ENCODE measurements around the gene RASGRP1.

Gene RASGRP1

DNA sequence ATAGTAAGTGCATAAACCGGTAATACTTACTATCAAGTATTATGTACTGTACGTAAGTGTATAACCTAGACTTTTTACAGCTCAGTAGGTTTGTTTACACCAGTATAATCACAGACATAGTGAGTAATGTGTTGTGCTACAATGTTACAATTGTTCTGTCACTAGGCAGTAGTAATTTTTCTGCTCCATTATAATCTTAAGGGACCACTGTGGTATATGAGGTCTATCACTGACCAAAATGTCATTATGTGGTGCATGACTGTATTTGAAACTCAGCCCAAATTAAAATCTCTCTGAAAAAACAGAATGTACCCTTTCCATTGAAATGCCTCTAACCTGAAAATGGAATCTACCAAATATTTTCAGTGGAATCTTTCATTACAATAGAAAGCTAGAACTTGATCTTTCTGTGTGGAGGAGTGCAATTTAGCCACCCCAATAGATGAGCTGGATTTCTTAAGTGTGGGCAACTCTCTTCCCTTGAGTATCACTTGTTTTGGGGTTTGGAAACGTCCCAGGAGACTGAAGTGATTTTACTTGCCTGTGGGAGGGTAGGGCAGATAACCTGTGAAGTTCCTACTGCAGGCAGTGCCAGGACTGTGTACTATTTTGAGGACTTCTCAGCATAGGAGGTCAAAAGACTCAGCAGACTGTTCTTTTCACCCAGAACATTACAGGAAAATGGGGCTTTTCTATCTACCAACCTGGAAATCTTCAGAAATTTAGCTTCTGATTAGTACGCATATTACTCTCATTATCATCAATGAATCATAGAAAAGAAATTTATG, 59.7 kb downstream of the RASGRP1 start:
- DNase-seq (ENCODE audit: low read depth): no peak

DNA sequence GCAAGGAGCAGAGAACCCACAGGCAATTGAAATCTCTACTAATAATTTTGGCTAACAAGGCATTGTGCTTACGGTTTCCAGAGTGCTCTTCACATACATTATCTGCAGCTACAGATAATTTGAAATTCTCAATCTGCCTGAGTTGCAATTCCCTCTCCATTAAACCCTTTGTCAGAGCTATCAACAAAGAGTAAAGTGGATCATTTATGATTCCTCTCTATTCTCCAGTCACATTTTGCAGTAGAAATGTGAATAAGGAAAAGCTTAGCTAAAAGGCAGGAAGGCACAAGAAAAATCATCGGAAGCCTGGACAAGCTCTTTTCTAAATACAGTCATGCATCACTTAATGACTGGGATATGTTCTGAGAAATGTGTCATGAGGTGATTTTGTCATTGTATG, 61.1 kb downstream of the RASGRP1 start:
- no peak for DNase-seq (ENCODE audit: low read depth)

DNA sequence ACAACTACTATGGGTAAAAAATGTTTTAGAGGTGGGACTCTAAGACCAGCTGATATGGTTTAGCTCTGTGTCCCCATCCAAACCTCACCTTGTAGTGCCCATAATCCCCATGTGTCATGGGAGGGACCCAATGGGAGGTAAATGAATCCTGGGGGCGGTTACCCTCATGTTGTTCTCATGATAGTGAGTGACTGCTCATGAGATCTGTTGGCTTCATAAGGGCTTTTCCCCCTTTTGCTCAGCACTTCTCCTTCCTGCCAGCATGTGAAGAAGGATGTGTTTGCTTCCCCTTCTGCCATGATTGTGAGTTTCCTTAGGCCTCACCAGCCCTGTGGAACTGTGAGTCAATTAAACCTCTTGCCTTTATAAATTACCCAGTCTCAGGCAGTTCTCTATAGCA, 65.0 kb downstream of the RASGRP1 start:
- DNase-seq (ENCODE audit: low read depth): no peak

DNA sequence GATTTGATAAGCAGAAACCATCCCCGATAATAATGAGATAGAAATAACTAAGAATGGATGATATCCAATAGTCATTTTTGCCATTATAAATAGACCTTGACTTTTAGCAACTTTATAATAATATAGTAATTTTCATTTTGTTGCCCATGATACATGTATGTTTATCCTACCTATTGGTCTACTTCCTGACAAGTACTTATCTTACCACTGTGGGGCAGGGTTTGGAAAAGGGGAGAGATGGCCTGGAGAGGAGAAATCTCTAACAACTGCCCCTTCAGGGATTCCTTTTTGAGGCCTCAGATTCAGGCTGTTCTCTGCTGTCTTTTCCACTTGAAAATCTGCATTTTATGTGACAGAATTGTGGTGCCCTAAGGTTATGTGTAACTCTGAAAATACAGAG, 68.5 kb downstream of the RASGRP1 start:
- no peak for DNase-seq (ENCODE audit: low read depth)

DNA sequence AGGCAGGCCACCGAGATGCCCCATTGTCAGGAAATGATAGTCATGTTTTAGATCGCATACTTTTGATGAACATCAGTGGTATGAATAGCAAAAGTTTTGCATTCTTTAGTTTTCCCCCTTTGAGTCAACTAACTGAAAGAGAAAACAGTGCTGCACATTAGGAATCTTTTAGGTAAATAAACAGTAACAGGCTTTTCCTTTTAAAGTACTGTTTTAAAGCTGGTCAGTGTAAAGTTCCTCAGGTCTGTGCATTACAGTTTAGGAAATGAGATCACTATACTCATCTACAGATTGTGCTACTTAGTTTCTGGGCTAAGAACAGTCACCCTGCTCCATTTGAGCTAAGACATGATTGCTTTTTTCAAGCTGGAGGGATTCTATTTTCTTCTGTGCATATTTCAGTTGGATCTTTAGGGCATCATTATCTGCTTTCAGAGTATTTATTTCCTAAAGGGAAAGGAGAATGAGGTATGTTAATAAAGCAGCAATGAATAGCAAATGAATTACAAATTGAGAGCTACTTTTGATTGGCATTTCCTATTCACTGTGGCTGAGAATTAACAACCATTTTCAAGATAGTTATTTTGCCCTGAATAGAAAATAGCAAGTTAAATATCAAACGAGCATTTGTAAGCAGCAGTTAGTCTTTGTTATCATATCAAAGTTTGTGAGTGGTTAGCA, 74.2 kb downstream of the RASGRP1 start:
- DNase-seq (ENCODE audit: low read depth): no peak

DNA sequence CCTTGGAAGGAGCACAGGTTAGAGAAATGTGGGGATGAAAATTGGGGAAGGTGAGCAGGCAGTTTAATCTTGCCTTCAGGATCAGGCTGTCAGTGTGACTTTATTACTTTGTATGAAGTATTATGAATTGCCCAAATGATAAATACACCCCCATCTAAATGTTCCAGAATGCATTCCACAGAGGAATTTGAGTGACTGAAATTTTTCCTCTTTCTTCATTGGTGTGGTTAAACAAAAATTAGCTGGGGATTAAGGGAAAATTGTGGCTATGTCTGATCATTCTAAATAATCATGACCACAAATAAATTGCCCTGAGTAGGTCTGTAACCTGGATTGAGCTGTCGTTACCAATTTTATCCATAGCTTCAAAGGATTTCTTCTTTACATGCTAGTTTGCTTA, 77.2 kb downstream of the RASGRP1 start:
- DNase-seq (ENCODE audit: low read depth): no peak

DNA sequence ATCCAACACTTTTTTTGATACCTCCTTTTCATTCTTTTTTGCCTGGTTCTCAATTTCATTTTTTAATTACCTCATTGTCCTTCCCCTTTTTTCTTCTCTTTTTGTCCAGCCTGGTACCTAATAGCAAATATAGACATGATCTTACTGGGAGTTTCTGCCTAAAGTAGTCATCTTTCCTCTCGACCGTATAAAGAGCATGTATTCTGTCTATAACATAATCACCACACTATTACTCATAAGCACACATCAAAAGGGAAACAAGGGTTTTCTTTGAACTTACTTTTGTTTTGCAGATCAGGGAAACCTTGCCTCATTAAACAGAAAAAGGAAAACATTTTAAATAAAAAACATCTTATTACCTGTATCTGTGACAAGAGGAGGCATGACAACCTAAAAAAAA, 77.7 kb downstream of the RASGRP1 start:
- DNase-seq (ENCODE audit: low read depth): no peak

DNA sequence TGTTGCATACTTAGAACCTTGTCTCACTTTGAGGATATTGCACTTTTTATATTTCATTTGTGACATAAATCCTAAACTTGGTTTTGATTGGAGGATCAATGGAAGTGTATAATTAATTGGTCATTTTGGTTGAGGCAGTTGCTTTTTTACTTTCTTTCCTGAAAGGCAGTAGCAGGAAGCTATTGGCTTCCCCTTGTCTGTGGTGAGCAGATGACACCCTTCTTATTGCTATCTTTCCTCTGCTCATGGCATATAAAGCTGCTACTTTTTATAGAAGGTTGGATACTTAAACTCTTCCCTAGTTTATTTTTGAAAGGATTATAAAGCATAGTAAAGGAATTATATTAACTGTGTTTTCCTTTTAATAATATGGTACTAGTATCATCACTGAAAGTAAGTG, 82.0 kb downstream of the RASGRP1 start:
- DNase-seq (ENCODE audit: low read depth): no peak

DNA sequence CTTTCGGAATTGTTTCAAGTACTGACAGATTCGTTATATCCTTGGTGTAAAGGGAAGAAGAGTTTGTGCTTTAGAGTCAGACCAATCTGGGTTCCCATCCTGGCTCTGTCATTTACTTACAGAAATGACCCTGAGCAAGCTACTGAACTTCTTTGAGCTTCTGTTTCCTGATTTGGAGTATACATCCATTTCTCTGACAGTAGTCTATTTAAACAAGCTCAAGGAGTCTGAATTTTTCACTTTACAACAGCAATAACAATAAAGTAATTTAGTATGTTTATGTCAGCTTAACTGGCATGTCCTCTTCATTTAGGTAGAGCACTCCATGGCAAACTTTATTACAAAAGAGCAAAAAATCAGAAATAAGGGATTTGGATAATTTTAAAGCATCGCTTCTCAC, 82.9 kb downstream of the RASGRP1 start:
- no peak for DNase-seq (ENCODE audit: low read depth)

DNA sequence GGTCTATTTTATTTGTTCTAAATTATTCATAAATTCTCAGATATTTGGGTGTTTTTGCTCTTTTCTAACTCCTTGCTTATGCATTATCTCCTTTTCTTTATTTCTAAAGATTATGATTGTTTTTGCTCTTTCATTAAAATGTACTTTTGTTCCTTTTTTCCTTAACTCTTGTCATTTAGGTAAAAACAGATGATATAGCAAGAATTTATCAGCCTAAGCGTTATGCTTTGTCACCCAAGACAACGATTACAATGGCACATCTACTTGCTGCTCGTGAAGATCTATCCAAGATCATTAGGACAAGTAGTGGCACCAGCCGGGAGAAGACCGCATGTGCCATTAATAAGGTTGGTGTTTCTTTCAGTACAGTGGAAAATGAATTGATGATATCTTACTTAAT, 83.5 kb downstream of the RASGRP1 start:
- DNase-seq (ENCODE audit: low read depth): no peak

DNA sequence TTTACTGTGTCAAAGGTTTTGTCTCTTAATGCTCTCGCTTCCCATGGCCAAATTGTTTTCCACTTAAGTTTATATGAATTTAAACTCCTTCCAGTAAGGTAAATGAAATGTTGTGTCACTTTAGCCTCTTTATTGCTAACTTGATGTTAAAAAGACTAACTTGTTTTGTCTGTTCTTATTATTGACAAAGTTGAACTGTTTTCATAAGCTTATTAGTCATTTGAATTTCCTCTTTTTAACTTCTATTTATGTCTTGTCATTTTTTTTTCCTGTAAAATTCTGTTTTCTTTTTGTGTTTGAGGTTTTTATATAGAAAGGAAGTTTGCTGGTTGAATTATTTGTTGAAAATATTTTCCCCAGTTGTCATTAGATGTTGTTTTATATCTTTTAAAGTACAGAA, 84.9 kb downstream of the RASGRP1 start:
- no peak for DNase-seq (ENCODE audit: low read depth)

DNA sequence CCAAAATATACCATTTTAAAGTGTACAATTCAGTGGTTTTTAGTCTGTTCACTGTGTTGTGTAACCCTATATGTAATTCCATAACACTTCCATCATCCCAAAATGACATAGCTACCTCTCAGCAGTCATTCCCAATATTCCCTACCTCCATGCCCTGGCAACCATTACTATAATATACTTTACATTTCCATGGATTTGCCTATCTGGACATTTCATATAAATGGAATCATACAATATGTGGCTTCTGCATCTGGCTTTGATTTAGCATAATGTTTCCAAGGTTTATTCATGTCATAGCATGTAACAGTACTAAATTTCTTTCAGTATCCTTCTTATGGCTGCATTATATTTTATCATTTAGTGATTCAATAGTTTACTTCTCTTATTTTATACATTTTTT, 85.3 kb downstream of the RASGRP1 start:
- no peak for DNase-seq (ENCODE audit: low read depth)

DNA sequence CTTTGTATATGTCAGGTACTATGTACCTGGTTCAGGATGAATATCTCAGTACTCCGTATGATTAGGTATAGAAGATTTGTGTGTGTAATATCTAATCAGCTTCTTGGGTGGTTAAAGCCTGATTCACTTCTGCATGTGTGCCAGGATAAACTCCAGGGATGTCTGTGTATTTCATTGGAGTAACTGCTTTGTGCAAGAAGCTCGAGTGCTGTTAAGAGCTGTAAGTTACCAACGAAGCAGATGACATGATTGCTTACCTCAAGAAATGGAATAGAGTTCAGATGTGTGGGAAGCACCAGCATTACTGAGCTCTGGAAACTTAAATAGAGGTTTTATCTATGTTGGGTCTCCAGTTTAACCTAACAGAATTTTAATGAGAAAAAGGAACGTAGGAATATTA, 87.0 kb downstream of the RASGRP1 start:
- DNase-seq (ENCODE audit: low read depth): no peak

DNA sequence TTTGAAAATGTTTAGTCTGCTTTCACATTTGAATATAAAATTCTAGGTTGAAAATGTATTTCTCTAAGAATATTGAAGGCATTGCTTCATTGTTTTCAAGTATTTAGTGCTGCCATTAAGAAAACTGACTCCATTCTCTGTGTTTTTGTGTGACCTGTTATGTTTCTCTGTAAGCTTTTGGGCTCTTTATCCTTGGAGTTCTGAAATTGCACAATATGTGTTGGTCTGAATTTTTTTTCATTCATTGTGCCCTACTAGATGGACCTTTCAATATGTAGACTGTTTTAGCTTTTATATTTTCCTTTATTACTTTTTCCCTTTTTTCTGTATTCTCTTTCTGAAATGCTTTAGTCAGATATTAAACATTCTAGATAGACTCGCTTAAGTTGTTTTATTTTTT, 88.5 kb downstream of the RASGRP1 start:
- DNase-seq (ENCODE audit: low read depth): no peak

DNA sequence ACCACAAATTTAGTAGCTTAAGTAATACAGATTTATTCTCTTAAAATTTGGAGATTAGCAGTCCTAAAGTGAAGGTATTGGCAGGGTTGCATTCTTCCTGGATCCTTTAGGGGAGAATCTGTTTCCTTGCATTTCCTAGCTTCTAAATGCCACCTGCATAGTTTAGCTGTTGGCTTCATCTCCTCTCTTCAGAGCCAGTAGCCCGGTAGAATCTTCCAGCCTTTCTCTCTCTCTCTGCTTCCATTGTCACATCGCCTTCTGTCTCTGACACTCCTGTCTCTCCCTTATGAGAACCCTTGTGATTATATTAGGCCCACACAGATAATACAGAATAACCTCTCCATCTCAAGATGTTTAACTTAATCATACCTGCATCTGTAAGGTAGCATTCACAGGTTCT, 89.3 kb downstream of the RASGRP1 start:
- no peak for DNase-seq (ENCODE audit: low read depth)

DNA sequence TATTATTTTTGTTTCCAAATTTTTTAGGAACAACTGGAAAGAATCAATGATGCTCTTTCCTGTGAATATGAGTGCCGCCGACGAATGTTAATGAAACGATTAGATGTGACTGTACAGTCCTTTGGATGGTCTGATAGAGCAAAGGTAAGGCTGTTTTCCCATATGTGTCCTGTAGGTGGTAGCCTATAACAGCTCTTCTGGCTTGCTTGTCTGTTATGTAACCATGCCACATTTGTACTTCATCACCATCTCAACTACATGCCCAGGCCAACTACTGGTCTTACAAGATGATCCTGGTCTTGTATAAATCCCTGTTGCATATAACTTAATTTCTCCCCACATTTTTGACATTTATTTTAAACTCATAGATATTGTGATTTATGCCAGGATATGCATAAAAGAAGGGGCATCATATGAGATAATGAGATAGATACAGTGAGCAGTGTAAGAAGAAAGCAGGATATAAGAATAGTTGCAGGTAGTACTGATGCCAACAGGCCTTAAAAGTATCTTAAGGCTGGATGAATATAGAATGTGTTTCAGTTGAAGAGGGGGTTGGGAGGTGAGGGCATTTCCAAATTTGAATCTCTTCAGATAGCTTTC, 90.4 kb downstream of the RASGRP1 start:
- DNase-seq (ENCODE audit: low read depth): no peak

DNA sequence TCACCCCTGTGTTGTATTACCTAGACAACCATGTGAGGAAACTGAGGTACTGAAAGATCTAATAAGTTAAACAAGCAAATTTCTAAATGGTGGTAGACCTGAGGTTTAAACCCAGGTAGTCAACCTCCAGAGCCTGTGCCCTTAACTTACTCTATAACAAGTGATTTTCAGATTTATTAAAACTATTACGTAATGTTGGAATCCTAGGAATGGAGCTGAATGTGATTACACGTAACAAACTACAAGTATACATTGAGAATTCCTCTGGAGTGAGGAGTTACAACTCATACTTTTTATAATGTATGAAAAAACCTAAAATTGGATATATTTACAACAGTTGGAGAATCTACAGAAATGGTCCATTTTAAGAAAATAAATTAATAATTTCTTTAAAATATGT, 92.6 kb downstream of the RASGRP1 start:
- no peak for DNase-seq (ENCODE audit: low read depth)

DNA sequence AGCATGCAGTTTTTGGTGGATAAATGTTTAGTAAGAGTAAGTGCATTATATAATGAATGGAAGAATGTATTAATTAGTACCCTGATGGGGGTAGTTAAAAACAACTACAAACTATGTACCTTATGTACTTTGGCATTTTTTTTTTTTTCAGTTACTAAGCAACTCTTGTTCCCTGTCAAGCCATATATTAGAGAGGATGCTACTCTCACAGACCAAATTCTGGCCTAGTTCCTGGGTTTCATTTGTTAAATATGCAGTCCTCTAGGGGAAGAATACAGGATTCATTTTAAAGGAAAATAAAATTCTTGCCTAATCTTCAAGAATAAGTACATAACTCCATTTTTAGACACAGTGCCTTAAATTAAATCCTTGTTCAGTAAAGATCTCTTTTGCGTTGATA, 93.8 kb downstream of the RASGRP1 start:
- no peak for DNase-seq (ENCODE audit: low read depth)

DNA sequence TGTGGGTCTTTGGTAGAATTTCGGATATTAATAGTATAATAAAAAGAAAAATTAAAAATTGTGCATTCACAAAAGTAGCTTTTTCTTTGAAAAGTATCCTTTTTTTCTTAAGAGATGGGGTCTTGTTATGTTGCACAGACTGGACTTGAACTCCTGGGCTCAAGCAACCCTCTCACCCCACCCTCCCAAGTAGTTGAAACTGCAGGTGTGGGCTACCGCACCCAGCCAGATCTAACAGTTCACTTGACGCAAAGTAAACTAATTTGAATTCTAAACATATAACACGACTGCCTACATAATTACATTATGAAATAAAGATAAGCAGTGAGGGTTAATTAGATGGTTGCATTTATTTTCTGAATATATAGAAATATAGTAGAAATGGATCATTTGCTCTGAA, 99.9 kb downstream of the RASGRP1 start:
- no peak for DNase-seq (ENCODE audit: low read depth)

DNA sequence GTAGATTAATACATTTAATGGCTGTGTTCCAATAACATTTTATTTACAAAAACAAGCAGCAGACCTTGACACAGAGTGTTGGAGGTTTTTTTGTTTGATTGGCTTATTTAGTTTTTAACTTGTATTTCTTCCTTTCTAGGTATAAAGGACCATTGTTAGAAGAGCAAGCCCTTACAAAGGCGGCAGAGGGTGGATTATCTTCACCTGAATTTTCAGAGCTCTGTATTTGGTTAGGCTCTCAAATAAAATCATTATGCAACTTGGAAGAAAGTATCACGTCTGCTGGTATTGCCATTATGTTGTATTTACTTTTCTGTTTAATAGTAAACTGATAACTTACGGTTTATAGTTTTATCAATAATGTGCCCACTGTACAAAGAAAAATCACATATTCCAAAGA, 100.7 kb downstream of the RASGRP1 start:
- no peak for DNase-seq (ENCODE audit: low read depth)

DNA sequence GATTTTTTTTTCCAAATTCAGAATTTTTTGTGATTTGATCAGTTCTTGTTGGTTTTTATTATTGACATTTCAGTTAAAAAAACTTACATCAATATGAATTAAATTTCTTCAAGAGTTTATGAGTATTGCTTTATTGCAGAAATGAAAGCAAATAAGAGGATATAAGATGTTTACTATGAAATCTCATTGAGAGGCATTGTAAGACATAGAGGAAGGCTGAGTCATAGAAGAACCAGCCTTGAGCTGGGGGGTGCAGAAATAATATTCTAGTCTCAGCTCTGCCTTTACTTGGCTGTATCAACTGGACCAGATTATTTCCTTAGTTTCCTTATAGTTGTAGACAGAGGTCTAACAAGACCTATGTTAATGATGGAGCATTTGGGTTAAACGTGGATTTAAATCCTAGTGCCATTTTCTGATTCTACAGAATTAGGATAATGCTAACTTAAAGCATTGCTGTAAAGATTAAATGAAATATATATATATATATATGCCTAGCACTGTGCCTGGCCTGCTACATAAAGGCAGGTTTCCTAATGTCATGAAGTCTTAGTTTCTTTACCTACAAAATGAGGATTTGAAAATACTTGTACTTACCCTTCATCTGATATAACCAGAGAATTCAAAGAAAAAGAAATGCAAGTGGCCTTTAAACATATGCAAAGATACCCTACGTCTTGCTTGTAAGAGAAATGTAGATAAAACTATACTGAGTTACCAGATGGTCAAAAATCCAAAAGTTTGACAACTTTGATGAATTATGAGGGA, 103.4 kb downstream of the RASGRP1 start:
- no peak for DNase-seq (ENCODE audit: low read depth)

DNA sequence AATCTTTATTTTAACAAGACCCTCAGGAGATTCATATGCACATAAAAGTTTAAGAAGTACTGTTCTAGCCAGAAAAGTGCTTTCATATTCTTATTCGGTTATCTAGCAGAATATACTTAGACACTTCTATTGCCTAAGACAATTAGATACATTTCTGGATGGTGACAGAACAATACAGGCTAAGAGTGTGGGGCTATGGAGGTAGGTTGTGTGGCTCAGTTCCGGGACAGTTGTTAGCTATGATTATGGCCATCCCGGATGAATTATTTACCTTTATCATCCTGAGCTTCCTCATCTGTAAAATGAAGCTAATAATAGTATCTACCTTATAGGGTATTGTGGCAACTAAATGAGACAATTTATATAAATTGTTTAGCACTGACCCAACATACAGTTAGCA, 104.1 kb downstream of the RASGRP1 start:
- no peak for DNase-seq (ENCODE audit: low read depth)

DNA sequence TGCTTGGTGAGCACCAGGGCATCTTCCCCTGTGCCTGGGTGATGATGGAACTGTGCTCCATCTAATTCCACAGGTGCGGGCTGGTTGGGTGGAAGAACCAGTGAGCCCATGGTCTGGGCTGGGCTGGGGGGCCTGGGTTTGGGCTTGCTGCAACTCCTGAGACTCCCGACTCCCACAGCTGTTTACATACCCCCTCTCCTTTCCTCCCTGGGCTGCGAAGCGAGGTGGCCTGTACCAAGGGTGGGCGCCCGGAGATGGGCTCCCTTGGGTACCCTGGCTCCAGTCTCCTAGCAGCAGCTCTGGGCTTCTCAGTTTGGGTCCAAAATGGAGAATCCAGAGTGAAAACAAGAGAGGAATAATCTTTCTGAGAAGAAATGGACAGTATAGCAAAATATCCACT, 105.1 kb downstream of the RASGRP1 start:
- no peak for DNase-seq (ENCODE audit: low read depth)
